ENCODE results near the gene PDE4D.
A peak's percentile ranks its signal among the peaks of the same experiment; 100 is the strongest.
"Not testable (repeated sequence)": the region's sequence is repeated elsewhere in the genome, so short reads cannot be mapped to it uniquely, and the experiment has no call there.

The PDE4D gene

DNA sequence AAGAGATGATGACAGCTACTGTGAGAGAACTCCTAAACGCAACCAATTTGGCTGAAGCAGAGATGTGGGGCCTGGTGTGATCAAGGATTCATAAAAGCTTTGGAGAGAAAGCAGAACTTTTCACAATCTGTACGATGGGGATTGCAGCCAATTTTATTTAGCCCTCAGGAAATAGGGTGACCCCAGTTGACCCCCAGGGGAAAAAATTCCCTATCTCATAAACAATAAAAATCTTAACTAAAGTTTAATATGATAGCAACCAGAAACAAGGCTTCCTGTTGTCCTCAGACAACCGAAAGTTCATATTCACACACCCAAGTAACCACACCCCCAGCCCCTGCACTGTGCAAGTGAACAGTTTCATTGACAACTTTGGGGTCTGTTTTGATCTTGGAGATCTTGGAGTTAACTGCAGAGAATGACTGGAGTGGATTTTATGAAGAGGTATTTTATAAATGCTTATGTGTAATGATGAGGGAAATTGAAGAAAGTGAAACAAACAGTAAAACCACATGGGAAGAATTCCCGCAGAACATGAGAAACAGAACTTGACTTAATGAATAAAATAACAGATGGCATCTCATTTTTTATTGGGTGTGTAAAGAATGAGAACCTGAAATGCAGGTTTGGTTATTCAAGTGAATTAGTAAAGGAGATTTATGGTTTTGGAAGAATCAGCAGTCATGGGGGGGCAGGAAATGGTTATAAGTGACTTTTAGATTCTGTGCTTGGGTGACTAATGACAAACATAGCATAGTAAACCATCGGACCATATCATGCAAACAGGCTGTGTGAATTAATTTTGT is 94.5 kb downstream of the PDE4D start:
- Histone ChIP-seq H3K9ac (ENCODE audit: low read length) (no peak overlapping the region), H3K9me3 (ENCODE audit: low read length) (no peaks in the 10 kb centered on the region), H3K27ac (ENCODE audit: low read depth, low read length) (peak overlapping the region; percentile 46), H3K4me1 (ENCODE audit: insufficient read depth, low read length) (peaks cover 40% of the 10 kb centered on the region), H3K4me3 (ENCODE audit: low read depth in 1 of 2, low read length in 2 of 2) (peak overlapping the region in 1 of 2 donors; percentile 4), H3K36me3 (ENCODE audit: insufficient read depth, low read length) (no peaks in the 10 kb centered on the region), H3K27me3 (ENCODE audit: control insufficient read depth in 1 of 2, insufficient read depth in 2 of 2, low read length in 2 of 2) (no peaks in the 10 kb centered on the region)

DNA sequence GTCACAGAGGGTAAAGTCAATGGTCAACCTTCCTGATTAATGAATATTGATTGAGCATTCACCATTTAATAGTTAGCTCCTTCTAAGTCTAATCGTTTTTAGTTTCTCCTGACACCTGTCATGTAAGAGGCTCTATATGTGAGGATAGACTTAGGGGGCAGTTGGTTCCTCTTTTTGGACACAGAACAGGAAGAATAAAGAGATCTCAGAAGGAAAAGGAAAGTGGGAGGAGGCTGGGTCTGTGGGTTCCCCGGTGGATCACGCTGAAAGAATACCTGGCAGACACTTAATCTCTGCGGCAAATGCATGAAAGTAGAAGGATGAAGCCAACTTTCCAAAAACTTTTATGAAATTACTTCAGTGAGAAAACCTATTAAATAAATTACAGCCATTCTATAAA is 98.4 kb downstream of the PDE4D start:
- Histone ChIP-seq H3K4me1 (ENCODE audit: insufficient read depth, low read length) (peaks cover 66% of the 10 kb centered on the region), H3K36me3 (ENCODE audit: insufficient read depth, low read length) (no peaks in the 10 kb centered on the region), H3K27me3 (ENCODE audit: control insufficient read depth in 1 of 2, insufficient read depth in 2 of 2, low read length in 2 of 2) (no peaks in the 10 kb centered on the region), H3K27ac (ENCODE audit: low read depth, low read length) (peak overlapping the region; percentile 26), H3K4me3 (ENCODE audit: low read depth in 1 of 2, low read length in 2 of 2) (no peak overlapping the region), H3K9ac (ENCODE audit: low read length) (no peak overlapping the region), H3K9me3 (ENCODE audit: low read length) (no peaks in the 10 kb centered on the region)

DNA sequence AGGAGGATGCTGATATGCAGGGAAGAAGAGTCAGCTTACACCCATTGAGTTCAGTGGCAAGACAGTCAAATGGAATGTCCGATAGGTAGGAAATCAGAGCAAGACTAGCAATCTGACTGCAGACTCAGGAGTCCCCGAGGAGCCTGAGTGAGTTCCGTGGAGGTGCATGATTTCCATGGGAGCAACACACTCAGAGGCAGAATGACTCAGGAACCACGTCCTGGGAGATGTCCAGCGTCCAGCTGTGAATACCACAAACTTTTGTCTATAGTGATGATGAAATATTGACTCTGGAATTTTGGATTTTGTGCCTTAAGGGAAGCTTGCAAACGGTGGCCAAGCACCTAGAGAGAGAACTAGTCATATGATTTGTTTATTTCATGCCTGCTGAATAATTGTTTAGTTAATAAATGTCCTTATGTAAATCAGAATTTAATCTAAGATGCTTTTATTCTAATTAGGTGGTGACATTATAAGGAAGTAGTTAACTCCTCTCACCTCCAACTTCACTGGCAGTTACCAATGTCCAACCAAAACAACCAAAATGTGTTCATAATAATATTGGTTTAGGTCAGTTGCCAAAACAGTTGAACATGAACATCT is 100.4 kb downstream of the PDE4D start:
- Histone ChIP-seq H3K4me1 (ENCODE audit: insufficient read depth, low read length) (peaks cover 67% of the 10 kb centered on the region), H3K4me3 (ENCODE audit: low read depth in 1 of 2, low read length in 2 of 2) (no peak overlapping the region), H3K36me3 (ENCODE audit: insufficient read depth, low read length) (no peaks in the 10 kb centered on the region), H3K27ac (ENCODE audit: low read depth, low read length) (no peak overlapping the region), H3K9me3 (ENCODE audit: low read length) (no peaks in the 10 kb centered on the region), H3K9ac (ENCODE audit: low read length) (no peak overlapping the region), H3K27me3 (ENCODE audit: control insufficient read depth in 1 of 2, insufficient read depth in 2 of 2, low read length in 2 of 2) (no peaks in the 10 kb centered on the region)

DNA sequence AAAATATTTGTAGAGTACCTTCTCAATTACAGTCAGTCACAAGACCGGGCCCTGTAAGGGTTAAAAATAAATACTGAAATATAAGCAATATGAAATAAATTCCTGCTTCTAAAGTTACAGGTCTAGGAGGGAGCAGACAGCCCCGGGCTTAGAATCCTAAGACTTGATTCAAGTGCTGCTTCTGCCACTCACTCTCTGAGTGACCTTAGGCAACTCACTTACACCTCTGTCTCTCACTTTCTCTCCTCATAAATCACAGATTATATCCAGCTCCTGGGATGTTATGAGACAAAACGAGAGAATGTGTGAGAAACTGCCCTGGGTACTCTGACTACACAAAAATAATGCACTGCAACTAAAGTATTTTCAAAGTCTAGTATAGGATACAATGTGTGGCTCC is 101.9 kb downstream of the PDE4D start:
- Histone ChIP-seq H3K4me3 (ENCODE audit: low read depth in 1 of 2, low read length in 2 of 2) (no peak overlapping the region), H3K4me1 (ENCODE audit: insufficient read depth, low read length) (peaks cover 59% of the 10 kb centered on the region), H3K27ac (ENCODE audit: low read depth, low read length) (peak overlapping the region; percentile 64), H3K36me3 (ENCODE audit: insufficient read depth, low read length) (no peaks in the 10 kb centered on the region), H3K9ac (ENCODE audit: low read length) (no peak overlapping the region), H3K9me3 (ENCODE audit: low read length) (no peaks in the 10 kb centered on the region), H3K27me3 (ENCODE audit: control insufficient read depth in 1 of 2, insufficient read depth in 2 of 2, low read length in 2 of 2) (no peaks in the 10 kb centered on the region)

DNA sequence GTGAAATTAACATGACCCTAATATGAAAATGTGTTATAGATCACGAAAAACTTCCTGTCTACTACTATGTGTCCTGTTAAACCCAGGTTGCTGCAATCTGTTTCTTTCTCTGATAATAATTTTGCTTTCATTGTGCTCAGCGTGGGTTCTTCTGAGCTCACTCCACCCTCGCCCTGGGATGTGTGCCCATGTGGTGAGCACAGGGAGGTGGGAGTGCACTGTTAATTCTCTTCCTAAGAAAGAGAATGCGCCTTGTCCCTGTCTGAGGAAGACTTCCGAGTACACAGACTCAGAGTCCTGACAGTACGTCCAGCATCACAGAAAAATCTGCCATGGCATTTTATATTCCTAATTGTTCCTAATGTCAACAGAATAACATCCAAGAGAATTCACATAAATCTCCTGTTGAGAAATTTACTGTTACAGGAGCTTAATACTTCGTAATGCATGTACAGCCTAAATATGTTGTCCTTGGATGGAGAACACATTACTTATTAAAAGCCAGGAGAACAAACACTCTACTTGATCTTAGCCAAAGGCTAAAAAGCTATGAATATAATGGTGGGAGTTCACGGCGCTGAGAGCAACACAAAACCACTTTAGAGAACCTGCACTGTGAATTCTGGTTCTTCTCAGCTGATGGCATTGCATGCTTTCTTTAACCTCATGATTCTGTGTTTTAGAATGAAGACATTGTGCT is 102.6 kb downstream of the PDE4D start:
- Histone ChIP-seq H3K27me3 (ENCODE audit: control insufficient read depth in 1 of 2, insufficient read depth in 2 of 2, low read length in 2 of 2) (no peaks in the 10 kb centered on the region), H3K36me3 (ENCODE audit: insufficient read depth, low read length) (no peaks in the 10 kb centered on the region), H3K9ac (ENCODE audit: low read length) (no peak overlapping the region), H3K4me3 (ENCODE audit: low read depth in 1 of 2, low read length in 2 of 2) (peak overlapping the region in 1 of 2 donors; percentile 16), H3K9me3 (ENCODE audit: low read length) (no peaks in the 10 kb centered on the region), H3K4me1 (ENCODE audit: insufficient read depth, low read length) (peaks cover 59% of the 10 kb centered on the region), H3K27ac (ENCODE audit: low read depth, low read length) (peak overlapping the region; percentile 64)

DNA sequence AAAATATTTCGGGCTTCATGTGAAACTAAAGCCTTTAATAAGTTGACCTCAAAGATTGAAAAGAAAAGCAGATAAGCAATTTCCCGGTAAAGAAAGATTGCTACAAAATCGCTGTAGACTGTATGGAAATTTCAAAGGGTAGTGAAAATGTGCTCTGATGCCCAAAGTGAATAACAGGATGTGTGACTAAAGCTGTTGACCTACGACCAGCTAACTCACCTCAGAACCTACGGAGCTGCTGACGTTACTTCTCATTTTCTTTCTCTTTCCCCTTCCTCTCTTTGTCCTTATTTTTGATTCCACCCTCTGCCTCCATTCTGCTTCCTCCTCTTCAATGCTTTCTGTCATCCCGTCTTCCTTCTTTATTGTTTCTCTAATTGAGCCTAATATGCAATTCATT is 103.2 kb downstream of the PDE4D start:
- Histone ChIP-seq H3K36me3 (ENCODE audit: insufficient read depth, low read length) (no peaks in the 10 kb centered on the region), H3K27me3 (ENCODE audit: control insufficient read depth in 1 of 2, insufficient read depth in 2 of 2, low read length in 2 of 2) (no peaks in the 10 kb centered on the region), H3K4me3 (ENCODE audit: low read depth in 1 of 2, low read length in 2 of 2) (peak overlapping the region in 1 of 2 donors; percentile 16), H3K9ac (ENCODE audit: low read length) (no peak overlapping the region), H3K4me1 (ENCODE audit: insufficient read depth, low read length) (peaks cover 62% of the 10 kb centered on the region), H3K27ac (ENCODE audit: low read depth, low read length) (peak overlapping the region; percentile 64), H3K9me3 (ENCODE audit: low read length) (no peaks in the 10 kb centered on the region)

DNA sequence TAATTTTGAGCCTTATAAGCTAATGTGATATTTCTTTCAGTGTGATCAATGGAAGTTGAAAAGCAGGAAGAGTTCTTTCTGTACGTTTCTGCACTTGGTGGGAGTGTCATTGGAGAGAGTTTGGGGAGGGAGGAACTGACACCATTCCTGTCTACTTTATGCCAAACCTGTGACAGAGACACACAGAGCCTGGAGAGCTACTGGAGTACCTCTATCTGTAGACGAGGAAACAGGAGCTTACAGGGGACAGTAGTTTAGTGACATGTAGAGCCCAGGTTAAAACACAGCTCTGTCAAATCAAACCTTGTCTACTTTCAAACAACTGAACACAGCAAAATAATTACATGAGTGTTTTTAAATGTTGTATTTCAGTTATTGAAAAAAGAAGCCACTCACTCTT is 103.6 kb downstream of the PDE4D start:
- Histone ChIP-seq H3K9ac (ENCODE audit: low read length) (no peak overlapping the region), H3K4me3 (ENCODE audit: low read depth in 1 of 2, low read length in 2 of 2) (no peak overlapping the region), H3K9me3 (ENCODE audit: low read length) (no peaks in the 10 kb centered on the region), H3K27me3 (ENCODE audit: control insufficient read depth in 1 of 2, insufficient read depth in 2 of 2, low read length in 2 of 2) (no peaks in the 10 kb centered on the region), H3K4me1 (ENCODE audit: insufficient read depth, low read length) (peaks cover 63% of the 10 kb centered on the region), H3K27ac (ENCODE audit: low read depth, low read length) (peak overlapping the region; percentile 64), H3K36me3 (ENCODE audit: insufficient read depth, low read length) (no peaks in the 10 kb centered on the region)

DNA sequence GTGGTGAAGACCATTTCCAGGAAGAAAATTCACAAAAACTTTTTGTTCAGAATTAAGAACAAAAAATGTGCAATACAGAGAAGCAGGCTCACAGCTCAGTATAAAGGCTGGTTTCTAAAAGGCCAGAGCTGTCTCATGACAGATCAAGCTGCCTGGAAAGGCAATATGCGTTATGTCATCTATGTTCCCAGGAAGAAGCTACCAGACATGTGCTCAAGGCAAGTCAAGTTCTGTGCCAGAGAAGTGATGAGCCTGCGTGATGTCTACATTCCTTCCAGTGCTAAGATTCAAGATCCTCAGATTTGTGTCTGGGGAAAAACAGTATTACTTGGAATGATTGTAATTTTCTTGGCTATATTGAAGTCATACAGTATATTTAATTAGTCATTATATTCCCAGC is 104.3 kb downstream of the PDE4D start:
- Histone ChIP-seq H3K27ac (ENCODE audit: low read depth, low read length) (peak overlapping the region; percentile 41), H3K4me1 (ENCODE audit: insufficient read depth, low read length) (peaks cover 63% of the 10 kb centered on the region), H3K27me3 (ENCODE audit: control insufficient read depth in 1 of 2, insufficient read depth in 2 of 2, low read length in 2 of 2) (no peaks in the 10 kb centered on the region), H3K9me3 (ENCODE audit: low read length) (no peaks in the 10 kb centered on the region), H3K4me3 (ENCODE audit: low read depth in 1 of 2, low read length in 2 of 2) (no peak overlapping the region), H3K36me3 (ENCODE audit: insufficient read depth, low read length) (no peaks in the 10 kb centered on the region), H3K9ac (ENCODE audit: low read length) (no peak overlapping the region)

DNA sequence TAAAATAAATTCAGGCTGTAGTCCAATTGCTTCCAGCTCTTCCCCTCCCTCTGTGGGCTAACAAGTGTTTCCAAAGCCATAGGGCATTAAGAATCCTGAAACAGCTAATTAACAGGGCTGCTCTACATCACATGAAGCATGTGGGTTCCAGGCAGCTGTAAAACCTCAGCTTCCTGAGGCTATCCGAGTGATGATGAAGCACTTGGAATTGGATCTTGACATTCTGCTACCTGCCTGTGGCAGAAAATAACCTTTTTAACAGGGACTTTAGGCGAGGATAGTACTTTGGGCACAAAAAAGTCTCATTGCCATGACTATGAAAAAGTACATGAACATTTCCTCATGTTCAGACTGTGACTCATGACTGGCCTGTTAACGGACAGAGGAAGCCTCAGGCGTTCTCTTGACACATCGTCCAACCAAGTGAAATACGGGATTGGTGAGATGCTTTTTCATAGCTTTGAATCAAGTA is 107.2 kb downstream of the PDE4D start:
- H3K9me3 ChIP-seq (ENCODE audit: low read length) = no peaks in the 10 kb centered on the region
- peaks cover 67% of the 10 kb centered on the region for H3K4me1 ChIP-seq (ENCODE audit: insufficient read depth, low read length)
- no peaks in the 10 kb centered on the region for H3K36me3 ChIP-seq (ENCODE audit: insufficient read depth, low read length)
- no peak overlapping the region for H3K27ac ChIP-seq (ENCODE audit: low read depth, low read length)
- no peaks in the 10 kb centered on the region for H3K27me3 ChIP-seq (ENCODE audit: control insufficient read depth in 1 of 2, insufficient read depth in 2 of 2, low read length in 2 of 2)
- no peak overlapping the region for H3K9ac ChIP-seq (ENCODE audit: low read length)
- H3K4me3 ChIP-seq (ENCODE audit: low read depth in 1 of 2, low read length in 2 of 2) = no peak overlapping the region

DNA sequence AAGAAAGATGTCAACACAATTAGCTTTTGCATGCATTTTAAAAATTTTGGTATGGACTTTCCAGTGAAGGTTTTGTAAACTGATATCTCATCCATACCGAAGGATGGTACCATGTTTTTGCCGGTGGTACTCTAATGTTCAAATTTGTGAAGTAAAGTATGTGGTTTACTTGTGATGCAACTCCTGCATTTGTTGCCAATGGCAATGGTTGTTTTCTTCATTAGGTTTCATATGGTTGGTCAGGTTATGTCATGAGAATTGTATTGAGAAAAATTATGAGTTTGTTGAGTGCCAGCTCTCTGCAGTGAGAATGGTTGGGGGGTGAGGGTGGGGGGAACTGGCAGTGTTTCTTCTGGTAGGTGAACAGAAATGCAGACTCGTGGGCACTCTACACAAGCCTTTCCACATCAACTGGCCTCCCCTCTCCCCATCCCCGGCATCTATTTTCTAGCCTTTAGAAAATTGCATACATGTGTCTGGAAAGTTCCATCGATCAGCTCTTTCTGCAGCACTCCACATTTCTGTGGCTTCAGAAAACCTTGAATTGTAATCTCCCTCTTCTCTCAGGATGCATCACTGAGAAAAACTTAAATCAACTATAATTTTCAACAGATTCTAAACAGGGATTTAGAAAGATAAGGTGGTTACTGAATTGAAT is 107.7 kb downstream of the PDE4D start:
- H3K9ac ChIP-seq (ENCODE audit: low read length) = no peak overlapping the region
- peaks cover 61% of the 10 kb centered on the region for H3K4me1 ChIP-seq (ENCODE audit: insufficient read depth, low read length)
- peak overlapping the region; percentile 20 for H3K27ac ChIP-seq (ENCODE audit: low read depth, low read length)
- no peaks in the 10 kb centered on the region for H3K9me3 ChIP-seq (ENCODE audit: low read length)
- no peak overlapping the region for H3K4me3 ChIP-seq (ENCODE audit: low read depth in 1 of 2, low read length in 2 of 2)
- no peaks in the 10 kb centered on the region for H3K27me3 ChIP-seq (ENCODE audit: control insufficient read depth in 1 of 2, insufficient read depth in 2 of 2, low read length in 2 of 2)
- no peaks in the 10 kb centered on the region for H3K36me3 ChIP-seq (ENCODE audit: insufficient read depth, low read length)

DNA sequence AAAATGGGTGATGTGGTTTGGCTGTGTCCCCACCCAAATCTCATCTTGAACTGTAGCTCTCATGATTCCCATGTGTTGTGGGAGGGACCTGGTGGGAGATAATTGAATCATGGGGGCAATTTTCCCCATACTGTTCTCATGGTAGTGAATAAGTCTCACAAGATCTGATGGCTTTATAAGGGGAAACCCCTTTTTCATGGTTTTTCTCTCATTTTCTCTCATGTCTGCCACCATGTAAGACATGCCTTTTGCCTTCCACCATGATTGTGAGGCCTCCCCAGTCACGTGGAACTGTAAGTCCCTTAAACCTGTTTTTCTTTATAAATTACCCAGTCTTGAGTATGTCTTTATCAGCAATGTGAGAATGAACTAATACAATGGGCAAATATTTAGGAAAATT is 108.8 kb downstream of the PDE4D start:
- not testable (repeated sequence) for H3K4me3 ChIP-seq (ENCODE audit: low read depth in 1 of 2, low read length in 2 of 2); H3K9me3 ChIP-seq (ENCODE audit: low read length)

More for the DNA sequence above, 108.8 kb downstream of the PDE4D start:
- not testable (repeated sequence) for H3K27ac ChIP-seq (ENCODE audit: low read depth, low read length); H3K27me3 ChIP-seq (ENCODE audit: control insufficient read depth in 1 of 2, insufficient read depth in 2 of 2, low read length in 2 of 2); H3K9ac ChIP-seq (ENCODE audit: low read length); H3K36me3 ChIP-seq (ENCODE audit: insufficient read depth, low read length)
- peaks cover 52% of the 10 kb centered on the region for H3K4me1 ChIP-seq (ENCODE audit: insufficient read depth, low read length)

All from muscle layer of colon (tissue), 2 donors.